ENCODE measurements around the gene ISYNA1. TPM values are rescaled to one million over a fixed set of nuclear protein-coding genes. Genes with fewer than 3 reads are reported as not detected.

Gene ISYNA1
- total and polyA plus RNA-seq, 2 of the 13 experiments (the other 11 are each of a cell fraction or from before 2014, with no cell fraction given) = 29.6 to 48.5 TPM

DNA sequence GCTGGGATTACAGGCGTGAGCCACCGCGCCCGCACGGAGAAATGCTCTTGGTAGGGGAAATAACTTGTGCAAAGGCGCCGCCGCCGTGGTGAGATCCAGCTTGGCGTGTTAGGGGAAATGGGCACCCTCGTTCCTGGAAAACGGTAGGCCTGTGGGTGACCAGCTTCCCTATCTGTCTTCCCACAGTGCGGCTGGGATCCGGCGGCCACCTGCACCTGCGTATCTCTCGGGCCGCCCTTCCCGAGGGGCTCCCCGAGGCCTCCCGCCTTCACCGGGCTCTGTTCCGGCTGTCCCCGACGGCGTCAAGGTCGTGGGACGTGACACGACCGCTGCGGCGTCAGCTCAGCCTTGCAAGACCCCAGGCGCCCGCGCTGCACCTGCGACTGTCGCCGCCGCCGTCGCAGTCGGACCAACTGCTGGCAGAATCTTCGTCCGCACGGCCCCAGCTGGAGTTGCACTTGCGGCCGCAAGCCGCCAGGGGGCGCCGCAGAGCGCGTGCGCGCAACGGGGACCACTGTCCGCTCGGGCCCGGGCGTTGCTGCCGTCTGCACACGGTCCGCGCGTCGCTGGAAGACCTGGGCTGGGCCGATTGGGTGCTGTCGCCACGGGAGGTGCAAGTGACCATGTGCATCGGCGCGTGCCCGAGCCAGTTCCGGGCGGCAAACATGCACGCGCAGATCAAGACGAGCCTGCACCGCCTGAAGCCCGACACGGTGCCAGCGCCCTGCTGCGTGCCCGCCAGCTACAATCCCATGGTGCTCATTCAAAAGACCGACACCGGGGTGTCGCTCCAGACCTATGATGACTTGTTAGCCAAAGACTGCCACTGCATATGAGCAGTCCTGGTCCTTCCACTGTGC lies 49.6 kb downstream of the ISYNA1 start (continued):
- TF ChIP-seq, protein P1, sequence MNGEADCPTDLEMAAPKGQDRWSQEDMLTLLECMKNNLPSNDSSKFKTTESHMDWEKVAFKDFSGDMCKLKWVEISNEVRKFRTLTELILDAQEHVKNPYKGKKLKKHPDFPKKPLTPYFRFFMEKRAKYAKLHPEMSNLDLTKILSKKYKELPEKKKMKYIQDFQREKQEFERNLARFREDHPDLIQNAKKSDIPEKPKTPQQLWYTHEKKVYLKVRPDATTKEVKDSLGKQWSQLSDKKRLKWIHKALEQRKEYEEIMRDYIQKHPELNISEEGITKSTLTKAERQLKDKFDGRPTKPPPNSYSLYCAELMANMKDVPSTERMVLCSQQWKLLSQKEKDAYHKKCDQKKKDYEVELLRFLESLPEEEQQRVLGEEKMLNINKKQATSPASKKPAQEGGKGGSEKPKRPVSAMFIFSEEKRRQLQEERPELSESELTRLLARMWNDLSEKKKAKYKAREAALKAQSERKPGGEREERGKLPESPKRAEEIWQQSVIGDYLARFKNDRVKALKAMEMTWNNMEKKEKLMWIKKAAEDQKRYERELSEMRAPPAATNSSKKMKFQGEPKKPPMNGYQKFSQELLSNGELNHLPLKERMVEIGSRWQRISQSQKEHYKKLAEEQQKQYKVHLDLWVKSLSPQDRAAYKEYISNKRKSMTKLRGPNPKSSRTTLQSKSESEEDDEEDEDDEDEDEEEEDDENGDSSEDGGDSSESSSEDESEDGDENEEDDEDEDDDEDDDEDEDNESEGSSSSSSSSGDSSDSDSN (CRISPR knock-in tag; IDR thresholded peaks at IDR 0.05) = peak; percentile 96
- no peak for TF ChIP-seq HES4 (CRISPR knock-in tag; IDR thresholded peaks at IDR 0.05; ENCODE audit: borderline replicate concordance)
- TF ChIP-seq SIX1 (CRISPR knock-in tag; IDR thresholded peaks at IDR 0.05; ENCODE audit: borderline replicate concordance) = no peak
- 0 out of 2 replicates have a peak, but pooled peaks have one; percentile 68 for TF ChIP-seq HOXA9 (CRISPR knock-in tag; IDR thresholded peaks at IDR 0.05; ENCODE audit: borderline replicate concordance)
- no peak for TF ChIP-seq KDM1A (CRISPR knock-in tag; IDR thresholded peaks at IDR 0.05)
- TF ChIP-seq ZNF7 (CRISPR knock-in tag; IDR thresholded peaks at IDR 0.05) = no peak
- no peak for TF ChIP-seq MIXL1 (CRISPR knock-in tag; IDR thresholded peaks at IDR 0.05)
- peak; percentile 95 for TF ChIP-seq ZNF451 (CRISPR knock-in tag; IDR thresholded peaks at IDR 0.05)
- TF ChIP-seq, protein P2, sequence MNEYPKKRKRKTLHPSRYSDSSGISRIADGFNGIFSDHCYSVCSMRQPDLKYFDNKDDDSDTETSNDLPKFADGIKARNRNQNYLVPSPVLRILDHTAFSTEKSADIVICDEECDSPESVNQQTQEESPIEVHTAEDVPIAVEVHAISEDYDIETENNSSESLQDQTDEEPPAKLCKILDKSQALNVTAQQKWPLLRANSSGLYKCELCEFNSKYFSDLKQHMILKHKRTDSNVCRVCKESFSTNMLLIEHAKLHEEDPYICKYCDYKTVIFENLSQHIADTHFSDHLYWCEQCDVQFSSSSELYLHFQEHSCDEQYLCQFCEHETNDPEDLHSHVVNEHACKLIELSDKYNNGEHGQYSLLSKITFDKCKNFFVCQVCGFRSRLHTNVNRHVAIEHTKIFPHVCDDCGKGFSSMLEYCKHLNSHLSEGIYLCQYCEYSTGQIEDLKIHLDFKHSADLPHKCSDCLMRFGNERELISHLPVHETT (CRISPR knock-in tag; conservative IDR thresholded peaks at IDR 0.05) = no peak
- peak; percentile 86 for TF ChIP-seq MED8 (CRISPR knock-in tag; IDR thresholded peaks at IDR 0.05; ENCODE audit: insufficient replicate concordance)
- TF ChIP-seq, protein P3, sequence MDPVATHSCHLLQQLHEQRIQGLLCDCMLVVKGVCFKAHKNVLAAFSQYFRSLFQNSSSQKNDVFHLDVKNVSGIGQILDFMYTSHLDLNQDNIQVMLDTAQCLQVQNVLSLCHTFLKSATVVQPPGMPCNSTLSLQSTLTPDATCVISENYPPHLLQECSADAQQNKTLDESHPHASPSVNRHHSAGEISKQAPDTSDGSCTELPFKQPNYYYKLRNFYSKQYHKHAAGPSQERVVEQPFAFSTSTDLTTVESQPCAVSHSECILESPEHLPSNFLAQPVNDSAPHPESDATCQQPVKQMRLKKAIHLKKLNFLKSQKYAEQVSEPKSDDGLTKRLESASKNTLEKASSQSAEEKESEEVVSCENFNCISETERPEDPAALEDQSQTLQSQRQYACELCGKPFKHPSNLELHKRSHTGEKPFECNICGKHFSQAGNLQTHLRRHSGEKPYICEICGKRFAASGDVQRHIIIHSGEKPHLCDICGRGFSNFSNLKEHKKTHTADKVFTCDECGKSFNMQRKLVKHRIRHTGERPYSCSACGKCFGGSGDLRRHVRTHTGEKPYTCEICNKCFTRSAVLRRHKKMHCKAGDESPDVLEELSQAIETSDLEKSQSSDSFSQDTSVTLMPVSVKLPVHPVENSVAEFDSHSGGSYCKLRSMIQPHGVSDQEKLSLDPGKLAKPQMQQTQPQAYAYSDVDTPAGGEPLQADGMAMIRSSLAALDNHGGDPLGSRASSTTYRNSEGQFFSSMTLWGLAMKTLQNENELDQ (CRISPR knock-in tag; IDR thresholded peaks at IDR 0.05; ENCODE audit: borderline replicate concordance) = no peak
- peak; percentile 65 for TF ChIP-seq PHF20 (CRISPR knock-in tag; IDR thresholded peaks at IDR 0.05)
- TF ChIP-seq, protein P4, sequence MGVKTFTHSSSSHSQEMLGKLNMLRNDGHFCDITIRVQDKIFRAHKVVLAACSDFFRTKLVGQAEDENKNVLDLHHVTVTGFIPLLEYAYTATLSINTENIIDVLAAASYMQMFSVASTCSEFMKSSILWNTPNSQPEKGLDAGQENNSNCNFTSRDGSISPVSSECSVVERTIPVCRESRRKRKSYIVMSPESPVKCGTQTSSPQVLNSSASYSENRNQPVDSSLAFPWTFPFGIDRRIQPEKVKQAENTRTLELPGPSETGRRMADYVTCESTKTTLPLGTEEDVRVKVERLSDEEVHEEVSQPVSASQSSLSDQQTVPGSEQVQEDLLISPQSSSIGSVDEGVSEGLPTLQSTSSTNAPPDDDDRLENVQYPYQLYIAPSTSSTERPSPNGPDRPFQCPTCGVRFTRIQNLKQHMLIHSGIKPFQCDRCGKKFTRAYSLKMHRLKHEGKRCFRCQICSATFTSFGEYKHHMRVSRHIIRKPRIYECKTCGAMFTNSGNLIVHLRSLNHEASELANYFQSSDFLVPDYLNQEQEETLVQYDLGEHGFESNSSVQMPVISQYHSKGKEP (CRISPR knock-in tag; IDR thresholded peaks at IDR 0.05) = no peak
- TF ChIP-seq TAF15 (IDR thresholded peaks at IDR 0.05; ENCODE audit: low read depth, low read length, poor library complexity, severe bottlenecking) = no peak
- peak; percentile 86 for TF ChIP-seq IKZF4 (CRISPR knock-in tag; IDR thresholded peaks at IDR 0.05; ENCODE audit: borderline replicate concordance, low read depth, not compliant biosample characterization)
- TF ChIP-seq ARHGAP35 (CRISPR knock-in tag; IDR thresholded peaks at IDR 0.05; ENCODE audit: borderline replicate concordance) = peak; percentile 28; the same call in 1 of the 2 replicates
- no peak for TF ChIP-seq ZNF790 (CRISPR knock-in tag; IDR thresholded peaks at IDR 0.05; ENCODE audit: borderline replicate concordance)
- no peak for TF ChIP-seq SRSF1 (optimal IDR thresholded peaks at IDR 0.05; ENCODE audit: low read depth, low read length)
- TF ChIP-seq GATAD2A (CRISPR knock-in tag; IDR thresholded peaks at IDR 0.05) = peak; percentile 38; the same call in 1 of the 2 replicates
- TF ChIP-seq ETV5 (CRISPR knock-in tag; IDR thresholded peaks at IDR 0.05; ENCODE audit: borderline replicate concordance) = no peak; the same call in 1 of the 2 replicates
- TF ChIP-seq ZNF432 (CRISPR knock-in tag; IDR thresholded peaks at IDR 0.05; ENCODE audit: borderline replicate concordance) = no peak; the same call in 1 of the 2 replicates
- TF ChIP-seq HNF4A (CRISPR knock-in tag; IDR thresholded peaks at IDR 0.05) = peak; percentile 21; the same call in 1 of the 2 replicates
